Testis (tissue), 2 donors: Measurements from ENCODE around the gene KIF6.

ENCODE experiments used
- POLR2A ChIP-seq: fragments of 450-650 bp; IDR thresholded peaks from one replicate; pipeline ENCODE4 v1.6.1; 2017; ENCODE audit warnings: antibody characterized with exemption, mild to moderate bottlenecking, moderate library complexity
- TF ChIP-seq, protein P1 (sequence below), 3 experiments: fragments of 450-650 bp in 2 of 3; fragments of 200-600 bp in 1 of 3; sonication (generic) in 1 of 3; IDR thresholded peaks; one replicate each; pipeline ENCODE4 v1.5.1; 2016 to 2019; ENCODE audit warnings: antibody characterized with exemption in 3 of 3, mild to moderate bottlenecking in 2 of 3, moderate library complexity in 1 of 3

GRCh38 chr6:39421383-39422225, 303.6 kb downstream of the KIF6 start:
- TF ChIP-seq, protein P1, sequence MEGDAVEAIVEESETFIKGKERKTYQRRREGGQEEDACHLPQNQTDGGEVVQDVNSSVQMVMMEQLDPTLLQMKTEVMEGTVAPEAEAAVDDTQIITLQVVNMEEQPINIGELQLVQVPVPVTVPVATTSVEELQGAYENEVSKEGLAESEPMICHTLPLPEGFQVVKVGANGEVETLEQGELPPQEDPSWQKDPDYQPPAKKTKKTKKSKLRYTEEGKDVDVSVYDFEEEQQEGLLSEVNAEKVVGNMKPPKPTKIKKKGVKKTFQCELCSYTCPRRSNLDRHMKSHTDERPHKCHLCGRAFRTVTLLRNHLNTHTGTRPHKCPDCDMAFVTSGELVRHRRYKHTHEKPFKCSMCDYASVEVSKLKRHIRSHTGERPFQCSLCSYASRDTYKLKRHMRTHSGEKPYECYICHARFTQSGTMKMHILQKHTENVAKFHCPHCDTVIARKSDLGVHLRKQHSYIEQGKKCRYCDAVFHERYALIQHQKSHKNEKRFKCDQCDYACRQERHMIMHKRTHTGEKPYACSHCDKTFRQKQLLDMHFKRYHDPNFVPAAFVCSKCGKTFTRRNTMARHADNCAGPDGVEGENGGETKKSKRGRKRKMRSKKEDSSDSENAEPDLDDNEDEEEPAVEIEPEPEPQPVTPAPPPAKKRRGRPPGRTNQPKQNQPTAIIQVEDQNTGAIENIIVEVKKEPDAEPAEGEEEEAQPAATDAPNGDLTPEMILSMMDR (IDR thresholded peaks at IDR 0.05): no peak
- no peak for TF ChIP-seq POLR2A
